Sigmoid colon (tissue), 4 donors: ENCODE results near the gene PRPF31.

ENCODE experiments used
- CTCF ChIP-seq, 4 experiments: fragments of 450-650 bp in 3 of 4; fragments of 200-600 bp in 1 of 4; IDR thresholded peaks; one replicate each; pipeline ENCODE4 v1.5.1; 2016 to 2019; ENCODE audit warnings: antibody characterized with exemption in 4 of 4, mild to moderate bottlenecking in 3 of 4, moderate library complexity in 2 of 4
- EP300 ChIP-seq, 4 donors: sonication (generic); formaldehyde crosslinking; IDR thresholded peaks; one replicate each; pipeline ENCODE4 v1.6.1; 2017; ENCODE audit warnings: antibody characterized with exemption in 4 of 4
- POLR2A ChIP-seq, 2 donors: fragments of 450-650 bp; IDR thresholded peaks; one replicate each; pipeline ENCODE4 v1.6.1; 2016; ENCODE audit warnings: antibody characterized with exemption in 2 of 2, mild to moderate bottlenecking in 2 of 2, moderate library complexity in 2 of 2
- POLR2AphosphoS5 ChIP-seq, 4 donors: sonication (generic); formaldehyde crosslinking; IDR thresholded peaks; one replicate each; pipeline ENCODE4 v1.6.1; 2017; ENCODE audit warnings: antibody characterized with exemption in 4 of 4

DNA sequence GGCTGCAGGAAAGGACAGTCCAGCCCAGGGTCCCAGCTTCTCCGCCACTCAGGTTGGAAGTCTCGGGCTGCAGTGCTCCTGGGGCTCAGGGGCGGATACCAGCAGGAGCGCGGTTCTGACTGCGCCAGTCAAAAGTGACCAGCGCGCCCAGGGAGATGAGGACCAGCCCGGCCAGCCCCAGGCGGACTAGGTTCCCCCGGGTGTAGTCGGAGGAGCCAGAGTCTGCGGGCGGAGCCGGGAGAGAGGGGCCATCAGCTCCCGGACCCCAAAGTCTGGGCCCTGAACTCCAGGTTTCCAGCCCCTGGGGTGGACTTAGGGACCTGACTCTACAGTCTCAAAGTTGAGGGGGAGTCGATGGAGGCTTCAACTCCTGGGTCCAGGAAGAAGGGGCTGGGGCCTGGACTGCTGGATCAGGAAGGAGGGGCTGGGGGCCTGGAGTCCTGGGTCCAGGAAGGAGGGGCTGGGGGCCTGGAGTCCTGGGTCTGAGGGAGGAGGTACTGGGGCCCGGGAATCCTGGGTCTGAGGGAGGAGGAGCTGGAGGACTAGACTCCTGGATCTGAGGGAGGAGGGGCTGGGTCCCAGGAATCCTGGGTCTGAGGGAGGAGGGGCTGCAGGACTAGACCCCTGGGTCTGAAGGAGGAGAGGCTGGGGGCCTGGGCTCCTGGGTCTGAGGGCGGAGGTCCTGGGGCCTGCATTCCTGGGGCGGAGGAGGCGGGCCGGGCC, 20.3 kb upstream of the PRPF31 start:
- no peak for TF ChIP-seq CTCF (IDR thresholded peaks at IDR 0.05)
- no peak for TF ChIP-seq POLR2AphosphoS5 (IDR thresholded peaks at IDR 0.05)
- no peak for TF ChIP-seq EP300 (IDR thresholded peaks at IDR 0.05)
- no peak for TF ChIP-seq POLR2A (IDR thresholded peaks at IDR 0.05)
